Forelimb muscle (tissue), 1 donor: ENCODE results near the gene ABHD12B. TPM values are rescaled to one million over a fixed set of nuclear protein-coding genes. Genes with fewer than 3 reads are reported as not detected.

ENCODE experiments used
- DNase-seq: peaks from one replicate; pipeline ENCODE4 v3.0.0-alpha.2; 2013; ENCODE audit warnings: low read depth
- polyA plus RNA-seq: library from polyadenylated mRNA; unstranded; fragments of 120-200 nt; gene quantifications from one replicate; pipeline ENCODE4 v1.2.1, GENCODE V29; 2013; ENCODE audit not compliant: insufficient read length

ABHD12B gene
- polyA plus RNA-seq: 1.1 TPM

- DNase-seq: no peak
Measured at GRCh38 chr14:50871914-50872732, at the start of gene ABHD12B. Gene ABHD12B (plus strand): TSS chr14:50872053. CDS start chr14:50872175, 122 bp downstream.

- no peak for DNase-seq
Measured at GRCh38 chr14:50822501-50823042, 49.3 kb upstream of the ABHD12B start.

- no peak for DNase-seq
Measured at GRCh38 chr14:50823051-50823761, 48.6 kb upstream of the ABHD12B start.

DNA sequence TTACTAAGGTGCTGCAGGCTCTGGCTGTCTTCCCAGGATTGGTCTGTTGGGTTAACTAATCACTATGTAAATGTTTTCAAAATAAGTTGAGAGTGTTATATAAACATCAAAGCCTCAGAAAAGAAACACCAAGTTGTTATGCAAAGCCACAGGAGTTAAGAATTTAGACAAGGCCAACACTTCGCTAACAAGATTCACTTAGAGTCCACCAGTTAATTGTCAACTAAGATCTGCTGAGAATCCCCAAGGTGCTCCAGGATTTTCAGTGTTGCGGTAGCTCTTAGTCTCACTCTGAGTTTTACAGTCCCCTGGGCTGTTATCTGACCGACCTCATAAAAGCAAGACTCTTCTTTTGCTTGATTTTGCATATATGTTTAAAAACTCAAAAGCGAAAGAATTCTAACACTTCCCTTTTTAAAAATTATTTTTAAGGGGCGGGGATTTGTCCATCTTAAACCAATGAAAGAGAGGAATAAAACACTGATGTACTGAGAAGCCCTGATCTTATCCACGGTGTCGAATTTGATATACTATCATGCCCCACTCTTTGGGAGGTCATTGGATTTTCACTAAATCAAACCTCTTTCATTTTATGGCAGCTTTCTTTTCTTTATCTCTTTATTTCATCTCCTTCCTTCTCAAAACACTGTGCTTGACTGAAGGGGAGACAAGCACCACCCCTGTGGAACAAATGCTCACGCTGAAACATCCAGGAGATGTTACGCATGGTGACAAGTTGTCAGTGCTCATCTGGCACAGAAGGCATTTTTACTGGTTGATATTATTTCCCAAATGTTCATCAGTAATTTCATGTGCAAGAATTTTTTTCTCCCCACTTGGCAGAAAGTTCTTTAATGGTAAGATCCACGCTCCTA, 47.9 kb upstream of the ABHD12B start:
- DNase-seq: no peak

DNA sequence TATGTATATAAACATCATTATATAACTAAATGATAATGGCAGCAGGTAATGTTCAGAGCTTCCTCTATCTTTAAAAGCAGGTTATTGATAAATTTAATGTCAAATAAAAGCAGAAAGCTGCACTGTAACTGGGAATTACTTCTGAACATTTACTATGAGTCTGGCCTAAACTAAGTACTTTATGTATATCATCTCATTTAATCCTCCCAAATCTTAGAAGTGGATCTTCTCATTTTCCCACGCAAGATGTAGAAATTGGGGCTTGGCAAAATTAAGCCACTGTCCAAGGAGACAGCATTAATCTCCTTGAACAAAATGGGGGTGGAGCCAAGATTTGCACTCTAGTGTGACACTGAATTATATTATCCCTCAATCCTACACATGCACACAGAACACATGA, 46.5 kb upstream of the ABHD12B start:
- DNase-seq: no peak

- DNase-seq: no peak
Measured at GRCh38 chr14:50826681-50827080, 45.2 kb upstream of the ABHD12B start.

DNA sequence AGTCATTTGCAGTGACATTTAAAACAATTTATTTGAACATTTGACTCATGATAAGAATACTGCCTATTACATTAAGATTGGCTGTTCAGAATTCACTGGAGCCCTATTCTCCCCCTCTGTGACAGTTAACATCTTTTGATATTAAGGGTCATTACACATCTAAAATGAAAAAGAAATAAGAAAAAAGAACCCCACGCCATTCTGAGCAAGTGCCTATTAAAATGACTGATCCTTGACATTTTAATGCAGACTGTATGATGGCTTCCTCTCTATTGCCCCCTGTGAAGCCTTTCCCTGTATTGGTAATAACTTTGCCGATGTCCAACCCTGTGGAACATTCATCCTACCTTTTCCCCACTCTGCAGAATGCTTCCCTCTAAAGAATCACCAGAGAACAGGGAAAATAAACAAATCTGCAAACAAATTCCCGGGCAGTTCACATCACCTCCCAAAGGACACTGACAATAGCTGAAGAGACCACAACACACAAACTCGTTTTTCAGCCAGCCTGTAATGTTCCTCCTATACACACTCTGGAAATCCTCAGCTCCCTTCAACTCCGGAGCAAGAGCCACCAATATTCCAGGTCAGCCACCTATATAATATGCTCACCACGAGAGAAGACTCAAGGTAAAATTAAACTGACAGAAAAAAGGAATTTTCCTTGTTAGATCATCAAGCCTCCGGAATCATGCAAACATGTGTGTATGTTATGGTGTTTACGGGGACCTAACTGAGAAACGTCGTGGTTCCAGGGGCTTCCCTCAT, 42.9 kb upstream of the ABHD12B start:
- DNase-seq: no peak

DNA sequence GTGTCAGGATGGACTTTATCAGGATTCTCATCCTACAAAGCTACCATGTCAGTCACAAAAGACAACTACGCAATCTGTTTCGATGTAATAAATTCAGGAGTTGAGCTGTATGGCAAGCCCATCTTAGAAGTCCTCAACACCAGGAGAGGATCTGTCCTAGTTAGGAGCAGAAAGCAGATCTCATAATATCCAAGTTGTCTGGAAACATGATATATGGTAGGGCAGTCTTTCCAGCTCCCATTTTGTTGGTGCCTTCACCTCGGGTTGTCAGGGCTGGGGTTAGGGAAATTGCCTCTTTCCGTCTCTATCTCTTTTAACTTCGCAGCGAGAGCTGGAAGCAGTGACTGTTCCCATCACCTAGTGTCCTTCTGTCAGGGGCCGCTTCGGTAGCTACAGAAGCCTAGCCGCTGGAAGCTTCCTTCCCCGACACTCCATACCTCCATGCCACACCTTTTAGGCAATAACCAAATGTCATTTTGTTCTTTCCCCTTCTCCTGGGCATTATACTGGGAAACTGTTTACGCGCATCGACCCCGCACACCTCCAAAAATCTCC, 42.3 kb upstream of the ABHD12B start:
- no peak for DNase-seq

GRCh38 chr14:50830044-50830931, 41.6 kb upstream of the ABHD12B start:
- DNase-seq: no peak

DNA sequence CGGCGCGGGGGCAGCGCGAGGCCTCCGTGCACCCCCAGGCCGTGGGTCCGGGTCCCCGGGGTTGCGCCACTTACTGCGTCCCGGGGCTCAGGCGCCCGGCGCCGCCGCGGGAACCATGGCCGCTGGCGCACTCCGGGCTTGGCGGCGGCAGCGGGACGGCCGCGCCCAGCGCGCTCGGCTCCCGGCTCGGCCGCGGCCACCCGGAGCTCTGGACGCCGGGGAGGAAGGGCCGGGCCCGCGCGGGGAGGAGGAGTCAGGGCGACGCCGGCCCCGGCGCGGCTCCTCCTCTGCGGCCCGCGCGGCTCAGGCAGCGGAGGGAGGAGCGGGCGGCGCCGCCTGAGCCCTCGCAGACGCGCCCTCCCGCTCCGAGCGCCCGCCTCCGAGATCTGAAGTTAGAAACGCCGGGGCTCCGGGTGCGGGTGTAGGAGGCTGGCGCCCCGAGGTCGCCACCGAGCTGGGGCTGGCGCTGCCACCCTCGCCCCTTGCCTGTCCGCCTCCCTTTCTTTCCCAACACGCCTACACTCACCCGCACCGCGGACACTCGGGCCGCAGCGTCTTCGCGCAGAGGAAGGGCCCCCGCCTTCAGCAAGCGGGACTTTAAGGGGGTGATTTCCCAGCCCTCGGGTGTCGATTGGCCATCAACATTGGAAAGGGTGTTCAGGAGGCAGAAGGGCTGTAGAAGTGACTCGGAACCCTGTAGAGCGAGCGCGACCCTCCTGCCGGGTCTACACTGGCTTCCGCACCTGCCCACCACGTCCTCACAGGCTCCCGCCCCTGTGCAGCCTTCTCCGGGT, 40.7 kb upstream of the ABHD12B start, which contains the start of gene NIN:
NIN (minus strand) TSS at position 231 of the 794 bp plus-strand sequence. CDS start 9,106 bp downstream, outside the sequence.
- DNase-seq: peak; percentile 58

GRCh38 chr14:50831726-50832168, 40.1 kb upstream of the ABHD12B start:
- DNase-seq: no peak

DNA sequence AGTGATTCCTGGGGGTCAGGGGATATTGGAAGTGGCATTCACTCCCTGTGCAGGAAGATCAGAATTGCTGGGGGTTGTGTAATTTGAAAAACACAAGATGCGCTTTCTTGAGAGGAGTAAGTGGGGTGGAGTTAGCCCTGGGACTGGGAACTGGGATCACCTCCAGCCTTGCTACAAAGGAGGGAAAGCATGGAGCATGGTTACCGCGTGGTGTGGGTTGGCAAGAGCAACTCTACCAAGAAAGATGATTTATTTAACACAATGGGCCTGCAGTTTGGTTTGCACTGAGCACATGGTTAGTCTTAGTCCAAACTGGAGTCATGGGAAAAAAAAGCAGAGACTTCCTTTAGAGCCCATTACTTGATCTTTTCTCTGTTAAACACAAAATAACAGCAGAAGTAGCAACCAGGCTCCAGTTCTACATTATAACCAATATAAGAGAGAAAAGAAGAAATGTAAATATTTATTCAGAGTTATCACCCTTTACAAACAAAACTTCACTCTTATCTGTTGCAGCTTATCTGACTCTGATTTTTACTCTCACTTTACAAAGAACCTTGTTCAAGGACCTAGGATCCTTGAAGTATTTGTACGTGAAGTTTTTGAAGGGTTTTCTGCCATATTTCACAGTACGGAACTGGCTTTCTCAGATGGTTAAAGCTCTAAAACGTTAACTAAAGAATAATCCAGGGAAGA, 38.8 kb upstream of the ABHD12B start:
- no peak for DNase-seq

DNA sequence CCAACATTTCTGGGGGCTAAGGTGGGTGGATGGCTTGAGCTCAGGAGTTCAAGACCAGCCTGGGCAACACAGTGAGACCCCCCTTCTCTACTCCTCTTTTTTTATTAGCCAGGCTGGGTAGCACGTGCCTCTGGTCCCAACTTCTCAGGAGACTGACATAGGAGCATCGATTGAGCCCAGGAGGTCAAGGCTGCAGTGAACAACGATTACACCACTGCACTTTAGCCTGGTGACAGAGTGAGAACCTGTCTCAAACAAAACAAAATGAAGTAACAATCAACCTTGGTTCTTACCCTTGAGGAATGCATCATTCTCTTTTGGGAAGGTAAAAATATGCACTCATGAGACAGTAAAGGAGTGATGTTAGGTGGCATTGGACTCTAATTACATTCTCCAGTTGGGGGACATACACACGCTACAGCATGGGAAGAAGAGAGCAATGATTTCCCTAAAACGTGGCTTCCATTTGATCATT, 37.0 kb upstream of the ABHD12B start:
- no peak for DNase-seq

DNA sequence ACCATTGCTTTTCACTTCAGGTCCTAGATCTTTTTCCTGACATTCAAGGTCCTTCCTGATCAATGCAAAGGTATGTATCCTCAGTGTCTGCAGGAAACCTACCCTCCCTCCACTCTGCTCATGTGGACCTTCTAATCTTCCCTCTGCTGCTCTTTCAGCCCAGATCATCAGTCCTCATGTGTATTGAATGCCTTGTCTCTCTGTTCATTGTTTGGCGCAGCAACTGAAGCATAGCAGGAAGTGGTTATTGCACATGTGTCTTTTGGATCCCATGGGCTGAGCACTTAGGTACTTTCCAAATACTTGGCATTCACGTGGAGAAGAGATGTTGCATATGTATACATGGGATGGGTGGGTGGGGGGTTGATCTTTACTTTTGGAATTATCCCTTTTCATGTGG, 36.6 kb upstream of the ABHD12B start:
- no peak for DNase-seq

GRCh38 chr14:50836515-50836914, 35.3 kb upstream of the ABHD12B start:
- no peak for DNase-seq

DNA sequence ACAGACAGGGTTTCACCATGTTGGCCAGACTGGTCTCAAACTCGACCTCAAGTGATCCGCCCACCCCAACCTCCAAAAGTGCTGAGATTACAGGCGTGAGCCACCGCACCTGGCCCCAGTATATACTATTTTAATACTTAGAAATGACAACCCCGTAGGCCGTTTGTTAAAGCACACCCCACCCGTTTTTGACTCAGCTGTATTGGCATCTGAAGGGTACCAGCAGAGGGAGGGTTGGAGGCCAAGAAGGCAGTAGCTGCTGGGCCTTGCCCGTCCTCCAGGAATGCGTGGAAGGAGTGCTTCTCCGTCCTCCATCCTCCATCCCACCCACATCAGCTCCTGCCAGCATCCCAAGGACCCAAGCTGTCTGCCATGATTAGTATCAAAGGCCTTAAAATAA, 34.6 kb upstream of the ABHD12B start:
- no peak for DNase-seq

DNA sequence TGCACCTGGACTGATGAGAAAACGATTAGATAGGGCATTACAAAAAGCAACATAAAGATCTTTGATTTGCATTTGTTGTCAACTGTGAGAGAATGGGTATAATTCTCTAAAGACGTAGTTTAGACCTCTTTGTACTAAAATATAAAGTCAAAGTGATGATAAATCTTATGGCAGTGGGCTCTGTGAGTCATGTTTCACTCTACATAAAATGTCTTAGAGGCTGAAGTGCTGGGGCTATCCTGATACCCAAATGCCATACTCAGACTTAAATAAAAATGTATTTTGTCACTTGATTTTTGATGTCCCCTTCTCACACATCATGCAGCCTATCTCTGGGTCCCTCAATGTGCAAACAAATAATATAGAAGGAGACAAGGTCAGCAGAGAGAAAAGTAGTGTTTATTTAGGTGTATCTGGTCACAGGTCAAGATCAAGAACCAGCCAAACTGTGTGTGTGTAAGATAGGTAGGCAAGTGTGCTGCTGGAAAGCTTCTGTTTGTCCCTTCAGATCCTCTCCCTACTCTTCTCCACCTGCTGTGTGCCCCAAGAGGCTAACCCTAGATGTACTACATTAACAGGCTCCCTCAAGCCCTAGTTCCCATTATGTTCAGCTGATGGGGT, 33.9 kb upstream of the ABHD12B start:
- DNase-seq: no peak
